Measurements from ENCODE around the gene MED16. TPM values are rescaled to one million over a fixed set of nuclear protein-coding genes. Genes with fewer than 3 reads are reported as not detected.

The MED16 gene
- total RNA-seq, 2 experiments from 2014 or later, result 61.3 to 68.1 TPM

- H3K36me3 Mint-ChIP-seq (ENCODE audit: low read depth), result peaks cover 5% of the 10 kb centered on the region
- CTCF ChIA-PET, result interaction anchor here (1.5 kb wide), 1 partner anchor 71 kb away, joined by 5 read pairs; no protein-coding TSS in a partner anchor
- no peak overlapping the region for H3K27ac Mint-ChIP-seq
Measured at GRCh38 chr19:934197-934840, 41.3 kb upstream of the MED16 start.

GRCh38 chr19:933553-933882 lies 40.5 kb upstream of the MED16 start:
- Mint-ChIP-seq H3K27me3 (ENCODE audit: low read depth) (no peaks in the 10 kb centered on the region), H3K9me3 (no peaks in the 10 kb centered on the region), H3K4me1 (ENCODE audit: low read depth) (peaks cover 25% of the 10 kb centered on the region), H3K4me3 (no peak overlapping the region), H3K36me3 (ENCODE audit: low read depth) (peaks cover 5% of the 10 kb centered on the region), H3K27ac (no peak overlapping the region)
- DNase-seq, result no peak
- intact Hi-C loops (cut with micrococcal nuclease), result no loop called here
- CTCF ChIA-PET, result interaction anchor here (1.1 to 1.5 kb wide), 2 partner anchors 10 to 70 kb away, joined by 4 to 5 read pairs; no protein-coding TSS in a partner anchor

More at GRCh38 chr19:934197-934840, 41.3 kb upstream of the MED16 start:
- H3K4me1 Mint-ChIP-seq (ENCODE audit: low read depth), result peaks cover 25% of the 10 kb centered on the region
- intact Hi-C loops (cut with micrococcal nuclease), result no loop called here
- no peak overlapping the region for H3K4me3 Mint-ChIP-seq
- H3K27me3 Mint-ChIP-seq (ENCODE audit: low read depth), result no peaks in the 10 kb centered on the region
- H3K9me3 Mint-ChIP-seq, result no peaks in the 10 kb centered on the region
- no peak for DNase-seq

- peaks cover 20% of the 10 kb centered on the region for H3K4me1 Mint-ChIP-seq (ENCODE audit: low read depth)
- peak overlapping the region; percentile 63 for H3K4me3 Mint-ChIP-seq
- DNase-seq, result peak; percentile 54
- CTCF ChIA-PET, result interaction anchor here (1.1 to 1.5 kb wide), 4 partner anchors 9 to 70 kb away, joined by 3 to 8 read pairs (median 4); partner anchors contain the start of gene WDR18
- H3K27ac Mint-ChIP-seq, result no peak overlapping the region
- H3K9me3 Mint-ChIP-seq, result no peaks in the 10 kb centered on the region
- peaks cover 5% of the 10 kb centered on the region for H3K36me3 Mint-ChIP-seq (ENCODE audit: low read depth)
- intact Hi-C loops (cut with micrococcal nuclease), result no loop called here
- H3K27me3 Mint-ChIP-seq (ENCODE audit: low read depth), result no peaks in the 10 kb centered on the region
Measured at GRCh38 chr19:932648-933552, 39.9 kb upstream of the MED16 start.

- intact Hi-C loops (cut with micrococcal nuclease), result no loop called here
- CTCF ChIA-PET, result interaction anchor here (1.1 to 1.3 kb wide), 3 partner anchors 9 to 52 kb away, joined by 3 to 8 read pairs (median 4); partner anchors contain the start of gene WDR18
- H3K27ac Mint-ChIP-seq, result no peak overlapping the region
- H3K4me1 Mint-ChIP-seq (ENCODE audit: low read depth), result peaks cover 14% of the 10 kb centered on the region
- no peak overlapping the region for H3K4me3 Mint-ChIP-seq
- no peaks in the 10 kb centered on the region for H3K27me3 Mint-ChIP-seq (ENCODE audit: low read depth)
- DNase-seq, result no peak
- H3K9me3 Mint-ChIP-seq, result no peaks in the 10 kb centered on the region
- H3K36me3 Mint-ChIP-seq (ENCODE audit: low read depth), result peaks cover 2% of the 10 kb centered on the region
Measured at GRCh38 chr19:931860-932647, 39.1 kb upstream of the MED16 start.

- Mint-ChIP-seq H3K36me3 (ENCODE audit: low read depth) (peaks cover 2% of the 10 kb centered on the region), H3K27ac (no peak overlapping the region), H3K4me3 (peak overlapping the region; percentile 9), H3K4me1 (ENCODE audit: low read depth) (peaks cover 11% of the 10 kb centered on the region), H3K9me3 (no peaks in the 10 kb centered on the region), H3K27me3 (ENCODE audit: low read depth) (no peaks in the 10 kb centered on the region)
- CTCF ChIA-PET, result interaction anchor here (0.6 kb wide), 1 partner anchor 166 kb away, joined by 3 read pairs; no protein-coding TSS in a partner anchor
- DNase-seq, result no peak
- intact Hi-C loops (cut with micrococcal nuclease), result loop anchor here (5.0 kb wide), 2 partner anchors 167 to 262 kb away; partner anchors contain the start of gene POLR2E
Measured at GRCh38 chr19:929891-930258, 36.9 kb upstream of the MED16 start.

GRCh38 chr19:929203-929890 lies 36.4 kb upstream of the MED16 start:
- intact Hi-C loops (cut with micrococcal nuclease), result loop anchor here (5.0 kb wide), 2 partner anchors 168 to 263 kb away; partner anchors contain the start of gene POLR2E
- H3K27ac Mint-ChIP-seq, result no peak overlapping the region

GRCh38 chr19:928471-929202 lies 35.6 kb upstream of the MED16 start:
- H3K4me3 Mint-ChIP-seq, result no peak overlapping the region
- no peaks in the 10 kb centered on the region for H3K27me3 Mint-ChIP-seq (ENCODE audit: low read depth)
- no peaks in the 10 kb centered on the region for H3K9me3 Mint-ChIP-seq
- H3K4me1 Mint-ChIP-seq (ENCODE audit: low read depth), result peaks cover 12% of the 10 kb centered on the region
- intact Hi-C loops (cut with micrococcal nuclease), result loop anchor here (5.0 kb wide), 2 partner anchors 169 to 264 kb away; partner anchors contain the start of gene POLR2E
- H3K27ac Mint-ChIP-seq, result no peak overlapping the region
- CTCF ChIA-PET, result no interaction called here
- peaks cover 2% of the 10 kb centered on the region for H3K36me3 Mint-ChIP-seq (ENCODE audit: low read depth)
- DNase-seq, result no peak

More at GRCh38 chr19:929203-929890, 36.4 kb upstream of the MED16 start:
- Mint-ChIP-seq H3K27me3 (ENCODE audit: low read depth) (no peaks in the 10 kb centered on the region), H3K9me3 (no peaks in the 10 kb centered on the region), H3K4me3 (no peak overlapping the region), H3K36me3 (ENCODE audit: low read depth) (peaks cover 2% of the 10 kb centered on the region), H3K4me1 (ENCODE audit: low read depth) (peaks cover 12% of the 10 kb centered on the region)
- no peak for DNase-seq
- CTCF ChIA-PET, result no interaction called here

GRCh38 chr19:927780-928401 lies 34.9 kb upstream of the MED16 start:
- peaks cover 9% of the 10 kb centered on the region for H3K4me1 Mint-ChIP-seq (ENCODE audit: low read depth)
- H3K27ac Mint-ChIP-seq, result no peak overlapping the region
- no peak for DNase-seq
- H3K36me3 Mint-ChIP-seq (ENCODE audit: low read depth), result peaks cover 2% of the 10 kb centered on the region
- H3K4me3 Mint-ChIP-seq, result peak overlapping the region; percentile 24
- CTCF ChIA-PET, result no interaction called here
- no peaks in the 10 kb centered on the region for H3K27me3 Mint-ChIP-seq (ENCODE audit: low read depth)
- intact Hi-C loops (cut with micrococcal nuclease), result loop anchor here (2.0 to 5.0 kb wide), 3 partner anchors 13 to 264 kb away; partner anchors contain the start of gene POLR2E
- H3K9me3 Mint-ChIP-seq, result no peaks in the 10 kb centered on the region

GRCh38 chr19:927351-927779 lies 34.4 kb upstream of the MED16 start:
- Mint-ChIP-seq H3K4me3 (peak overlapping the region; percentile 9), H3K4me1 (ENCODE audit: low read depth) (peaks cover 6% of the 10 kb centered on the region), H3K36me3 (ENCODE audit: low read depth) (no peaks in the 10 kb centered on the region), H3K27me3 (ENCODE audit: low read depth) (no peaks in the 10 kb centered on the region), H3K9me3 (no peaks in the 10 kb centered on the region), H3K27ac (no peak overlapping the region)
- CTCF ChIA-PET, result no interaction called here
- DNase-seq, result no peak
- intact Hi-C loops (cut with micrococcal nuclease), result loop anchor here (2.0 to 5.0 kb wide), 3 partner anchors 13 to 265 kb away; partner anchors contain the start of gene POLR2E

- CTCF ChIA-PET, result no interaction called here
Measured at GRCh38 chr19:926589-927350, 33.8 kb upstream of the MED16 start.

More at GRCh38 chr19:926589-927350, 33.8 kb upstream of the MED16 start:
- peak overlapping the region; percentile 73 for H3K4me3 Mint-ChIP-seq
- H3K27ac Mint-ChIP-seq, result no peak overlapping the region
- intact Hi-C loops (cut with micrococcal nuclease), result loop anchor here (2.0 to 5.0 kb wide), 3 partner anchors 14 to 266 kb away; partner anchors contain the start of gene POLR2E
- no peaks in the 10 kb centered on the region for H3K9me3 Mint-ChIP-seq
- no peaks in the 10 kb centered on the region for H3K27me3 Mint-ChIP-seq (ENCODE audit: low read depth)
- peak; percentile 91 for DNase-seq
- H3K4me1 Mint-ChIP-seq (ENCODE audit: low read depth), result peaks cover 4% of the 10 kb centered on the region
- H3K36me3 Mint-ChIP-seq (ENCODE audit: low read depth), result no peaks in the 10 kb centered on the region
